ENCODE results near the gene ICAM2. TPM values are rescaled to one million over a fixed set of nuclear protein-coding genes. Genes with fewer than 3 reads are reported as not detected.

The ICAM2 gene
- total RNA-seq, 5 donors from 2014 or later (not counting 1 experiment from before 2014, with no cell fraction given): 69.6 to 132 (median 116) TPM

DNA sequence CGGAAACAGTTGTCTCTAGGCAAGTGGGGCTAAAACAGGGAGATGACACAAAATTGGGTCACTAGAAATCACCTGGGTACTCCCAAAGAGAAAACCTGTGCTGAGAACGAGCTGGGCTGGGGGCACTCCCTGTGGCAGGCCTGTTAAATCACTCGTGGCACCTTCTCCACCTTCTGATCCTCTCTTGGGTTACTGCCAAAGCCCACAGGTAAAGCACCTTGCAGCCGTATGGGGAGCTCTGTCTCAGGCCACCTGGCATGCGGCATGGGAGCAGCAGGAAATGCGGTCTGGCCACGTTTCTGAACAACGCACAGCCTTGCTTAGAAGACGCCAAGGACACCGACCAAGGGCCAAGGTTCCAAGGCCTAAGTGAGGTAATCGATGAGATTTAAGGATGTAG lies 21.5 kb upstream of the ICAM2 start:
- H3K36me3 ChIP-seq (ENCODE audit: control insufficient read depth in 2 of 2, extremely low read depth in 1 of 2, insufficient read depth in 1 of 2, low read length in 1 of 2): peaks cover 22 to 84% of the 10 kb centered on the region in 2 donors
- Mint-ChIP-seq H3K4me1 (peaks cover 0 to 20% (median 8%) of the 10 kb centered on the region in 3 donors), H3K36me3 (peaks cover 68% of the 10 kb centered on the region), H3K4me3 (no peak overlapping the region), H3K27me3 (no peaks in the 10 kb centered on the region), H3K9me3 (no peaks in the 10 kb centered on the region), H3K27ac (peak overlapping the region; percentile 2 to 33)
- WGBS (ENCODE audit: insufficient coverage): 43% methylated on average over 10 of the region's 11 CpGs
- peak overlapping the region; percentile 29 for H3K27ac ChIP-seq (ENCODE audit: low read length)
- H3K4me1 ChIP-seq (ENCODE audit: control insufficient read depth in 1 of 2, extremely low read depth in 1 of 2, insufficient read depth in 2 of 2, low read length in 2 of 2): no peaks in the 10 kb centered on the region
- POLR2A ChIA-PET: interaction anchor here in 1 of 2 donors (0.6 kb wide), 1 partner anchor 22 kb away, joined by 4 read pairs; the partner anchor contains the start of gene ICAM2
- peak in 1 of 4 experiments; percentile 60 for ATAC-seq (replicated peaks in 1 of 4)
- H3K27me3 ChIP-seq (replicated peaks in 1 of 2; ENCODE audit: control insufficient read depth in 2 of 2, extremely low read depth in 1 of 2, insufficient read depth in 2 of 2, low read length in 1 of 2): no peaks in the 10 kb centered on the region
- DNase-seq: no peak
- CTCF ChIA-PET: interaction anchor here (0.5 to 3.1 kb wide), 6 partner anchors 9 to 92 kb away, joined by 3 to 13 read pairs (median 4); no protein-coding TSS in a partner anchor
- no peak overlapping the region for H3K4me3 ChIP-seq (ENCODE audit: control insufficient read depth in 1 of 2, extremely low read depth in 1 of 2, low read length in 1 of 2)
- no peaks in the 10 kb centered on the region for H3K9me3 ChIP-seq

DNA sequence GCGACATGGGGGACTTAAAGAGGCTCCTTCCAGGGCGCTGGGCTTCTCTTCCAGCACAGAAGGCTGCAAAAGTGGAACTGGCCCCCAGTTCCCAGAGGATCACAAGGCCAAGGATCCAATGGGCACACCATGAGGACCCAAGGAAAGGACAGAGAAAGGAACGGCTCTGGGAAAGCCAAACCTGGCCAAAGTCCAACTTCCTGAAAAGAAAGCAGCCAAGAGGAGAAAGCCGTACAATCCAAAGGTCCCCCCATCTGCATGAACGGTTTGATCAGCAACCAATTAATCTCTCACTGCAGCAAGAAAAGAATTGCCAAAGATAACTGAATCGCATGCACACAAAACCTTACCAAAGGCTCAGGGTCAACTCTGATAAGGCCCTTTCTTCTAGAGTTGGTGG lies 19.8 kb upstream of the ICAM2 start:
- no peaks in the 10 kb centered on the region for H3K9me3 Mint-ChIP-seq
- POLR2A ChIA-PET: no interaction called here
- DNase-seq (no peak), ATAC-seq (replicated peaks in 1 of 4) (no peak)
- peaks cover 0 to 18% (median 16%) of the 10 kb centered on the region in 3 donors for H3K4me1 Mint-ChIP-seq
- peaks cover 13 to 71% of the 10 kb centered on the region in 2 donors for H3K36me3 ChIP-seq (ENCODE audit: control insufficient read depth in 2 of 2, extremely low read depth in 1 of 2, insufficient read depth in 1 of 2, low read length in 1 of 2)
- no peak overlapping the region for H3K4me3 Mint-ChIP-seq
- no peaks in the 10 kb centered on the region for H3K9me3 ChIP-seq
- no peaks in the 10 kb centered on the region for H3K4me1 ChIP-seq (ENCODE audit: control insufficient read depth in 1 of 2, extremely low read depth in 1 of 2, insufficient read depth in 2 of 2, low read length in 2 of 2)
- no peaks in the 10 kb centered on the region for H3K27me3 Mint-ChIP-seq
- WGBS (ENCODE audit: insufficient coverage): 88% methylated on average over 3 of the region's 6 CpGs
- H3K27me3 ChIP-seq (replicated peaks in 1 of 2; ENCODE audit: control insufficient read depth in 2 of 2, extremely low read depth in 1 of 2, insufficient read depth in 2 of 2, low read length in 1 of 2): no peaks in the 10 kb centered on the region
- no peak overlapping the region for H3K27ac ChIP-seq (ENCODE audit: low read length)
- H3K36me3 Mint-ChIP-seq: peaks cover 51% of the 10 kb centered on the region
- CTCF ChIA-PET: interaction anchor here in 1 of 2 donors (3.1 kb wide), 1 partner anchor 93 kb away, joined by 13 read pairs; no protein-coding TSS in a partner anchor
- H3K4me3 ChIP-seq (ENCODE audit: control insufficient read depth in 1 of 2, extremely low read depth in 1 of 2, low read length in 1 of 2): no peak overlapping the region
- H3K27ac Mint-ChIP-seq: no peak overlapping the region

DNA sequence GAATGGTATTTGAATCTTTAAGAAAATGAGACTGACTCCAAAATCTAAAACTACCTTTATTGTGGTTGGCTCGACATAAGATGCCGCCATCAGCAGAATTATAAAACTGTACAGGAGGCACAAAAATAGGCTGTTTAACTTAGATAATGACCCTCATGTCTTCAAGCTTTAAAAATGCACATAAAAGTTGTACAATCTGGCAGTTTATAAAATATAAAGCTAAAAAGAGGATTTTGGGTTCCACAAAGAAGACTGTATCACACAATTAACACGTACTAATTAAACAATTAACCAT lies 18.6 kb upstream of the ICAM2 start:
- Histone ChIP-seq H3K36me3 (ENCODE audit: control insufficient read depth in 2 of 2, extremely low read depth in 1 of 2, insufficient read depth in 1 of 2, low read length in 1 of 2) (peaks cover 8 to 59% of the 10 kb centered on the region in 2 donors), H3K27ac (ENCODE audit: low read length) (no peak overlapping the region), H3K27me3 (replicated peaks in 1 of 2; ENCODE audit: control insufficient read depth in 2 of 2, extremely low read depth in 1 of 2, insufficient read depth in 2 of 2, low read length in 1 of 2) (no peaks in the 10 kb centered on the region), H3K4me1 (ENCODE audit: control insufficient read depth in 1 of 2, extremely low read depth in 1 of 2, insufficient read depth in 2 of 2, low read length in 2 of 2) (no peaks in the 10 kb centered on the region), H3K4me3 (ENCODE audit: control insufficient read depth in 1 of 2, extremely low read depth in 1 of 2, low read length in 1 of 2) (no peak overlapping the region), H3K9me3 (no peaks in the 10 kb centered on the region)
- ChIA-PET CTCF (interaction anchor here in 1 of 2 donors (0.6 to 1.1 kb wide), 2 partner anchors 95 to 309 kb away, joined by 3 to 4 read pairs; no protein-coding TSS in a partner anchor), POLR2A (no interaction called here)
- Mint-ChIP-seq H3K4me3 (no peak overlapping the region), H3K27ac (no peak overlapping the region), H3K36me3 (peaks cover 39% of the 10 kb centered on the region), H3K4me1 (peaks cover 0 to 18% (median 16%) of the 10 kb centered on the region in 3 donors), H3K9me3 (no peaks in the 10 kb centered on the region), H3K27me3 (no peaks in the 10 kb centered on the region)
- ATAC-seq (replicated peaks in 1 of 4): no peak
- no peak for DNase-seq
- no CpG with 5 or more reads among the region's 3 CpGs for WGBS (ENCODE audit: insufficient coverage)

DNA sequence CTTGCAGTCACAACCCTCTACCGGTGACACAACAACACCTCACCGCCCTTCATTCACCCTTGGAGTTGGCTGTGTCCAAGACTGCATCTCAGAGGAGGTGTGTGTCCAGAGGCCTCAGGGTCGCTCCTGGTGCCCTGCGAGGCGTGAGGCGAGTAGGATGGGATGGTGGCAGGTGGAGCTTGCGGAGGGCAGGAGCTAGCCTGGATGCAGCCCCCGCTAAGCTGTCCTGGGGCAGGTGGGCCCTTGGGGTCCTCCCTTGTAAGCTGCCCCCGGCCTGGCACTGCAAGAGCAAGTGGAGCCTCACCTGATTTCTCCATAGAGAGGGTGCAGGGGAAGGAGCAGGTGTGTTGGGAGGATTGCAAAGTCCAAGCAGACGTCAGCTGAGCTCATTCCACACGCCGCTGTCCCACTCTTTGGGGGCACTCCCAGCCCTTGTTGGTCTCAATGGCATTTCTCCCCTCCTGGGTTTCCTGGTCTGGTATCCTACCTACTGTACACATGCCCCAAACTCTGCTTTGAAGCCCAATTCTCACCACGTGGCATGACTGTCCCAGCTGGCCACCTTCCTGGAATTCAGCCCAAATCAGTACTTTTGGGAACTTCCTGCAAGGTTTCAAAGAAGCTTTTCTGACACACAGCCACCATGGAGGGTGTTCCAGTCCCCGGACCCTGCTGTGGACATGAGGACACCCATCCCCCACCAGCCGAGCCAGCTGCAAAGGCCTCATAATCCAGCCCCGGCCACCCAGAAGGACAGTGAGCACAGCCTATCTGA lies 18.1 kb upstream of the ICAM2 start:
- POLR2A ChIA-PET: no interaction called here
- H3K27ac ChIP-seq (ENCODE audit: low read length): no peak overlapping the region
- H3K9me3 ChIP-seq: no peaks in the 10 kb centered on the region
- Mint-ChIP-seq H3K36me3 (peaks cover 34% of the 10 kb centered on the region), H3K27me3 (no peaks in the 10 kb centered on the region), H3K27ac (no peak overlapping the region), H3K9me3 (no peaks in the 10 kb centered on the region), H3K4me3 (no peak overlapping the region), H3K4me1 (peaks cover 0 to 18% (median 16%) of the 10 kb centered on the region in 3 donors)
- no peaks in the 10 kb centered on the region for H3K27me3 ChIP-seq (replicated peaks in 1 of 2; ENCODE audit: control insufficient read depth in 2 of 2, extremely low read depth in 1 of 2, insufficient read depth in 2 of 2, low read length in 1 of 2)
- H3K4me3 ChIP-seq (ENCODE audit: control insufficient read depth in 1 of 2, extremely low read depth in 1 of 2, low read length in 1 of 2): no peak overlapping the region
- no peaks in the 10 kb centered on the region for H3K4me1 ChIP-seq (ENCODE audit: control insufficient read depth in 1 of 2, extremely low read depth in 1 of 2, insufficient read depth in 2 of 2, low read length in 2 of 2)
- CTCF ChIA-PET: interaction anchor here in 1 of 2 donors (0.6 to 1.1 kb wide), 3 partner anchors 63 to 309 kb away, joined by 3 to 4 read pairs (median 3); no protein-coding TSS in a partner anchor
- ATAC-seq (replicated peaks in 1 of 4) (no peak), DNase-seq (no peak)
- 98% methylated on average over 10 of the region's 16 CpGs for WGBS (ENCODE audit: insufficient coverage)
- peaks cover 3 to 54% of the 10 kb centered on the region in 2 donors for H3K36me3 ChIP-seq (ENCODE audit: control insufficient read depth in 2 of 2, extremely low read depth in 1 of 2, insufficient read depth in 1 of 2, low read length in 1 of 2)

DNA sequence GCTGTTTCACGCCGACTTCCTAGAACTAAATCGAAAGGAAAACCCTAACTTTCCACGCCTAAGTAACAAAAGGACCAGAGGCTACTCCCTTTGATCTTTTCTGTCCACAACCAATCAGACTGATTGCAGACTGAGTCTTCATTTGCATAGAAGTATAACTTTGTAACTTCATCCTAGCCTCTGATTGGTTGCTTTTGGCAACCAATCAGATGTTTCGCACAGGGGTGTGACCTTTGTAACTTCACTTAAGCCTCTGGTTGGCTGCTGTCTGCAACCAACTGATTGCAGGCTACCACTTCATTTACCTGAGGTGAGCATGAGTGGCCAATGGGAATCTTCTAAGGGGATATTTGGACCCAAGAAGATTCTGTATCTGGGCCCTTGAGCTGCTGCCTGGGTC lies 17.4 kb upstream of the ICAM2 start:
- DNase-seq (no peak), ATAC-seq (replicated peaks in 1 of 4) (no peak)
- no peaks in the 10 kb centered on the region for H3K9me3 Mint-ChIP-seq
- peaks cover 31% of the 10 kb centered on the region for H3K36me3 Mint-ChIP-seq
- no peak overlapping the region for H3K4me3 ChIP-seq (ENCODE audit: control insufficient read depth in 1 of 2, extremely low read depth in 1 of 2, low read length in 1 of 2)
- ChIA-PET POLR2A (no interaction called here), CTCF (interaction anchor here in 1 of 2 donors (1.8 kb wide), 1 partner anchor 96 kb away, joined by 5 read pairs; no protein-coding TSS in a partner anchor)
- H3K27me3 Mint-ChIP-seq: no peaks in the 10 kb centered on the region
- peaks cover 2 to 47% of the 10 kb centered on the region in 2 donors for H3K36me3 ChIP-seq (ENCODE audit: control insufficient read depth in 2 of 2, extremely low read depth in 1 of 2, insufficient read depth in 1 of 2, low read length in 1 of 2)
- peaks cover 0 to 18% (median 14%) of the 10 kb centered on the region in 3 donors for H3K4me1 Mint-ChIP-seq
- no peak overlapping the region for H3K27ac Mint-ChIP-seq
- no peaks in the 10 kb centered on the region for H3K27me3 ChIP-seq (replicated peaks in 1 of 2; ENCODE audit: control insufficient read depth in 2 of 2, extremely low read depth in 1 of 2, insufficient read depth in 2 of 2, low read length in 1 of 2)
- H3K27ac ChIP-seq (ENCODE audit: low read length): no peak overlapping the region
- no peak overlapping the region for H3K4me3 Mint-ChIP-seq
- no peaks in the 10 kb centered on the region for H3K9me3 ChIP-seq
- WGBS (ENCODE audit: insufficient coverage): 100% methylated on average over 5 of the region's 5 CpGs
- H3K4me1 ChIP-seq (ENCODE audit: control insufficient read depth in 1 of 2, extremely low read depth in 1 of 2, insufficient read depth in 2 of 2, low read length in 2 of 2): no peaks in the 10 kb centered on the region

DNA sequence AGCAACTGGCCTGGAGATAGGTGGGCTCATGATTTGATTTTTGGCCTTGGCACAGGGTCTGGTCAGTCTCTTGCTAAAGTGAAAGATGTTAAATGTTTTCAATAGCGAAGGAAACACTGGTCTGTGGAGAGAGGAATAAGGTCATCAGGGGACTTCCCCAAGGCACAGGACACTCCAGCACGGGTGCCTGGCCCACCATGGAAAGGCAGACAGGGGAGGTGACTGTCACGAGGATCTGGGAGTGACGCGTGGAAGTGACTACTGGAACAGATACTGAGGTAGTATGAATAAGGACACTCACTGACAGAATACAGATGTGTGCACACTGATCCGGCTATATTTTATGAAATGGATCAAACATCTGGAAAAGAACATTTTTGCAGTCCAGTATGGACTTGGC lies 16.7 kb upstream of the ICAM2 start:
- POLR2A ChIA-PET: no interaction called here
- H3K36me3 ChIP-seq (ENCODE audit: control insufficient read depth in 2 of 2, extremely low read depth in 1 of 2, insufficient read depth in 1 of 2, low read length in 1 of 2): peaks cover 0 to 40% of the 10 kb centered on the region in 2 donors
- no peaks in the 10 kb centered on the region for H3K27me3 ChIP-seq (replicated peaks in 1 of 2; ENCODE audit: control insufficient read depth in 2 of 2, extremely low read depth in 1 of 2, insufficient read depth in 2 of 2, low read length in 1 of 2)
- DNase-seq: no peak
- H3K27me3 Mint-ChIP-seq: no peaks in the 10 kb centered on the region
- no peak overlapping the region for H3K4me3 ChIP-seq (ENCODE audit: control insufficient read depth in 1 of 2, extremely low read depth in 1 of 2, low read length in 1 of 2)
- H3K4me1 Mint-ChIP-seq: peaks cover 0 to 17% (median 11%) of the 10 kb centered on the region in 3 donors
- peak overlapping the region in 1 of 2 donors; percentile 7 for H3K27ac Mint-ChIP-seq
- no peaks in the 10 kb centered on the region for H3K9me3 Mint-ChIP-seq
- no peaks in the 10 kb centered on the region for H3K9me3 ChIP-seq
- no peak overlapping the region for H3K27ac ChIP-seq (ENCODE audit: low read length)
- H3K4me1 ChIP-seq (ENCODE audit: control insufficient read depth in 1 of 2, extremely low read depth in 1 of 2, insufficient read depth in 2 of 2, low read length in 2 of 2): no peaks in the 10 kb centered on the region
- 93% methylated on average over 5 of the region's 6 CpGs for WGBS (ENCODE audit: insufficient coverage)
- CTCF ChIA-PET: interaction anchor here in 1 of 2 donors (1.8 kb wide), 1 partner anchor 96 kb away, joined by 5 read pairs; no protein-coding TSS in a partner anchor
- no peak for ATAC-seq (replicated peaks in 1 of 4)
- peaks cover 28% of the 10 kb centered on the region for H3K36me3 Mint-ChIP-seq
- no peak overlapping the region for H3K4me3 Mint-ChIP-seq

Data from T-cell (primary cell).